T-helper 9 cell (primary cell): ENCODE results near the gene UNC13A.
"Not testable (repeated sequence)": the region's sequence is repeated elsewhere in the genome, so short reads cannot be mapped to it uniquely, and the experiment has no call there.

Source experiments
- DNase-seq: peaks from one replicate; pipeline ENCODE4 v3.0.0-alpha.2; 2020

UNC13A gene

GRCh38 chr19:17601683-17602082, 86.5 kb downstream of the UNC13A start:
- DNase-seq, result no peak

GRCh38 chr19:17599780-17600179, 88.4 kb downstream of the UNC13A start:
- DNase-seq, result no peak

DNA sequence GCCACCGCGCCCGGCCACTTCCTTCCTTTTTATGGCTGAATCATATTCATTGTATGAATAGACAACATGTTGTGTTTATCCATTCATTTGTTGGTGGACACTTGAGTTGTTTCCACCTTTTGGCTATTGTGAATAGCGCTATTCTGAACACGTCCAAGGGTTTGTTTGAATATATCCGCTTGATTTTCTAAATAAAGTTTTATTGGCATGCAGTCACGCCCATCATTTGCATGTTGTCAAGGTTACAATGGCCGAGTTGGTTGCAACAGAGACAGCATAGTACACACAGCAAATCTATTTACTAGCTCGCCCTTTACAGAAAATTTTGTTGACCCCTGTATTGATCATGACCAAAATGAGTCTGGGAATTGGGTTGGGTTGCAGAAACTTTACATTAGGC, 89.2 kb downstream of the UNC13A start:
- DNase-seq, result no peak

- DNase-seq, result not testable (repeated sequence)
Measured at GRCh38 chr19:17598063-17598462, 90.1 kb downstream of the UNC13A start.

DNA sequence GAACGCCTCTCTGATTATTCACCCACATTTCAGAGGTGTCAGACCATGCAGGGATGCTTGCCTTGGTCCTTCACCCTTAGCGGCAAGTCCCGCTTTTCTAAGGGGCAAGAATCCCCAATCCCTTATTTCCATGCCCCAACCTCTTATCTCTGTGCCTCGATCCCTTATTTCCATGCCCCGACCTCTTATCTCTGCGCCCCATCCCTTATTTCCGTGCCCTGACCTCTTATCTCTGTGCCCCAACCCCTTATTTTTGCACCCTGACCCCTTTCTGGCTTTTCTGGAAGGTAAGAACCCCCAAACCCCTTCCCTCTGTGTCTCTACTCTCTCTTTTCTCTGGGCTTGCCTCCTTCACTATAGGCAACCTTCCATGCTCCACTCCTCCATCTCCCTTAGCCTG, 93.9 kb downstream of the UNC13A start:
- not testable (repeated sequence) for DNase-seq

- no peak for DNase-seq
Measured at GRCh38 chr19:17590866-17591265, 97.3 kb downstream of the UNC13A start.

DNA sequence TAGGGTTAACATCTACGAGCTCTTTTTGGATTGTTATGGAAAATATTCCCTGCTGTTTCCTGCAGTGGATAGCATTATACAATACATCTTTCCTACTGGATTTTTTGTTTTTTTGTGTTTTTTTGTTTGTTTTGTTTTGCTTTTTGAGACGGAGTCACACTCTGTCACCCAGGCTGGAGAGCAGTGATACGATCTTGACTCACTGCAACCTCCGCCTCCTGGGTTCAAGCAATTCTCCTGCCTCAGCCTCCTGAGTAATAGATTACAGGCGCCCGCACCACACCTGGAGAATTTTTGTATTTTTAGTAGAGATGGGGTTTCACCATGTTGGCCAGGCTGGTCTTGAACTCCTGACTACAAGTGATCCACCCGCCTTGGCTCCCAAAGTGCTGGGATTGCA, 102.8 kb downstream of the UNC13A start:
- DNase-seq, result not testable (repeated sequence)

DNA sequence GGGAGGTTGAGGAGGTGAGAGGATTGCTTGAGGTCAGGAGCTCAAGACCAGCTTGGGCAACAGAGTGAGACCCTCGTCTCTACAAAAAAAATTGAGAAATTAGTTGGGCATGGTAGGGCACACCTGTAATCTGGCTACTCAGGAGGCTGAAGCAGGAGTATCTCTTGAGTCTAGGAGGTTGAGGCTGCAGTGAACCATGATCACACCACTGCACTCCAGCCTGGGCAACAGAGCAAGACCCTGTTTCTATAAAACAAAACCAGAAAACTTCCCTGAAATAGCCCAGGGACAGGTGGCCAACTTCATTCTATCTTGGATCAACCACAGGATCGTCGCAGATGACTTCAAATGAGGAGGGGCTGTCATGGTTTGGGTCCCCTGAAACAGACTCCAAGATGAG, 104.0 kb downstream of the UNC13A start:
- no peak for DNase-seq

GRCh38 chr19:17582613-17583012, 105.5 kb downstream of the UNC13A start:
- no peak for DNase-seq

GRCh38 chr19:17581211-17581874, 106.8 kb downstream of the UNC13A start:
- DNase-seq, result no peak

GRCh38 chr19:17580470-17581144, 107.5 kb downstream of the UNC13A start:
- DNase-seq, result no peak

DNA sequence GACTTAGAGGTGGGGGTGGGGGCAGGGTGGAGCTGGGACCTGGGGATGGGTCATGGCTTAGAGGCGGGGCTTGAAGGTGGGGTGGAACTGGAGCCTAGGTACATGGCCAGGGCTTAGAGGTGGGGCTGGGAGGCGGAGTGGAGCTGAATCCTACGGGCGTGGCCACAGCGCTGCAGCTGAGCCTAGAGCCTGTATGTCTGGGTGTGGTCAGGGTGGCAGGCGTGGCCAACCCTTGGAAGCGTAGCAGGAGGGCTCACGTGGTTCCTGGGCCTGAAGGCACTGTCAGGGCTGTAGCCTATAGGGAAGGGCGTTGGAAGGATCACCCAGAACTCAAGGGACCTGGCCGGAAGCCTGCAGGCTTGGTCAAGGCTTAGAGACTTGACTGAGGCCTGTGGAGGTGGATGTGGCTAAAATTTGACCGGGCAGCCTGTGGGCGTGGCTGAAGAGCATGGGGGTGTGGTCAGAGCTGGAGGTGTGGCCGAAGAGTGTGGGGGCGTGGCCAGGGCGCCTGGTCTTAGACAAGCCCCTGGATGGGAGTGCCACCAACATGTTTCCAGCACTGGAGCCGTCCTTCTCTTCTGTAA, 108.4 kb downstream of the UNC13A start:
- no peak for DNase-seq

DNA sequence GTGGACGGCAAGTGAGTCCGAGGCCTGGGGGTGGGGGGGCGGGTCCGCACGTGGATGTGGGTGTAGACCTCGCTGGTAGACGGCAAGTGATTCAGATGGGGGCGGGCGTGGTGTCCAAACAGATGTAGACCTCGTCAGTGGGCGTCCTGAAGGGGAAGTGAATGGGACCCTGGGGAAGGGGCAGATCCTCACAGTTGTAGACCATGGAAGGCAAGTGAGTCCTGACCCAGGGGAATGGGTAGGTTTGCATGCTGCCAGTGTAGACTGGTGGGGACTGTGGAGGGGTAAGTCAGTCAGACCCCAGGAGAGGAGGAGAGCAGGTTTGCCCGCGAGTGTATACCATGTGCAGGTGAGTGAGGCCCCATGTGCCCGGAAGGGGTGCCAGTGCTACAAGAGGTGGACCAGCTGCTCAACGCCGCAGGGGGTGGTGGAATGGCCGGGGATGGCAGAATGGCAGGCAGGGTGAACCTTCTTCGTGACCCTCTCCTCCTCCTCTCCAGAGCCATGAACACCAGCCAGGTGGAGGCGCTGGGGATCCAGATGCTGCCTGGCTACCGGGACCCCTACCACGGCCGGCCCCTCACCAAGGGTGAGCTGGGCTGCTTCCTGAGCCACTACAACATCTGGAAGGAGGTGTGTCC, 110.6 kb downstream of the UNC13A start:
- DNase-seq, result no peak

DNA sequence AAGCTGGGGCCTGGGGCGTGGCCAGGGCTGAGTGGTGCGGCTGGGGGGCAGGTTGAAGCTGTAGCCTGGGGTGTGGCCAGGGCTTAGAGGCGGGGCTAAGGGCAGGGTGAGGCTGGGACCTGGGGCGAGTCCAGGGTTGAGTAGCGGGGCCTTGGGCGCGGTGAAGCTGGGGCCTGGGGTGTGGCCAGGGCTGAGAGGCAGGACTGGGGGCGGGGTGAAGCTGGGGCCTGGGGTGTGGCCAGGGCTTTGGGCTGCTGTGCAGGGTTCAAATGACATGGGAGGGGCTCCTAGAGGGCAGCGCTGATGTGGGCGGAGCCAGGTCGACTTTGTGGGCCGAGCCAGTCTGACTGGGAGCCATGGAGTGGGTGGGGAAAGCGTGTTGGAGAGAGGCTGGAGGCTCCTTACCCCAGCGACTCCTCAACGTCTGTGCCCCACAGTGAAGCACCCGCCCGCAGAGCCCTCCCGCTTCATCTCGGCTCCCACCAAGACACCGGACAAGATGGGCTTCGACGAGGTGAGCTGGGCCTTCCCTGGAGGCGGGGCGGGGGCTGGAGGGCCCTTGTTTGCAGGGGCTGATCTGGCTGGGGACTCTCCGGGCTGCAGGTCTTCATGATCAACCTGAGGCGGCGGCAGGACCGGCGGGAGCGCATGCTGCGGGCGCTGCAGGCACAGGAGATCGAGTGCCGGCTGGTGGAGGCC, 111.2 kb downstream of the UNC13A start:
- no peak for DNase-seq

- DNase-seq, result no peak
Measured at GRCh38 chr19:17575871-17576757, 112.0 kb downstream of the UNC13A start.

GRCh38 chr19:17572638-17573037, 115.5 kb downstream of the UNC13A start:
- DNase-seq, result no peak

- DNase-seq, result no peak
Measured at GRCh38 chr19:17570791-17571190, 117.4 kb downstream of the UNC13A start.

- DNase-seq, result not testable (repeated sequence)
Measured at GRCh38 chr19:17570291-17570690, 117.9 kb downstream of the UNC13A start.

GRCh38 chr19:17567940-17568339, 120.2 kb downstream of the UNC13A start:
- no peak for DNase-seq

DNA sequence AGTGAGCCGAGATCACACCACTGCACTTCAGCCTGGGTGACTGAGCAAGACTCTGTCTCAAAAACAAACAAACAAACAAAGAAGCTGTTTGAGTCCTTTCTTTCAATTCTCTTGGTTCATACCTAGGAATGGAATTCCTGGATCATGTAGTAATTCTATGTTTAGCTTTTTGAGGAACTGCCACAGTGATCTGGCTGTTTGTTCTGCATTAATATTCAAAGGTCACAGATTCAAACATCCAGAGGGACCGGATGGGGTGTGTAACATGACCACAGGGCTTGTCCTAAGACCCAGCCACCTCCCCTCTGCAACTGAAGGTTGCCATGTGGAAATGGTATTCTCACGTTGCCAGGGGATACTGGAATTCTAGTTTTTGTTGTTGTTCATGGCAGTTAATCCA, 122.5 kb downstream of the UNC13A start:
- DNase-seq, result no peak

DNA sequence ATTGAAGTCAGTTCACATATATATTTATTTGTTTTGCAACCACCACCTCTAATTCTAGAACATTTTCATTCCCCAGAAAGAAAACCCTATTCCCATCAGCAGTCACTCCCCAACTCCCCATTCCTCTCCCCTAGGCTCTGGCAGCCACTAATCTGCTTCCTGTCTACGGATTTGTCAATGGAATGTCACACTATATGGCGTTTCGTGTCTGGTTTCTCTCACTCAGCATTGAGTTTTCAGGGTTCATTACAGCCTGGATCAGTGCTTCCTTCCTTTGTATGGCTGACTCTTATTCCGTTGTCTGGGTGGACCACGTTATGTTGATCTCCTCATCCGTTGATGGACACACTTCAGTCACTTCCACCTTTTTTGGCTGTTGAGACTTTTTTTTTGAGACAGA, 123.4 kb downstream of the UNC13A start:
- no peak for DNase-seq

DNA sequence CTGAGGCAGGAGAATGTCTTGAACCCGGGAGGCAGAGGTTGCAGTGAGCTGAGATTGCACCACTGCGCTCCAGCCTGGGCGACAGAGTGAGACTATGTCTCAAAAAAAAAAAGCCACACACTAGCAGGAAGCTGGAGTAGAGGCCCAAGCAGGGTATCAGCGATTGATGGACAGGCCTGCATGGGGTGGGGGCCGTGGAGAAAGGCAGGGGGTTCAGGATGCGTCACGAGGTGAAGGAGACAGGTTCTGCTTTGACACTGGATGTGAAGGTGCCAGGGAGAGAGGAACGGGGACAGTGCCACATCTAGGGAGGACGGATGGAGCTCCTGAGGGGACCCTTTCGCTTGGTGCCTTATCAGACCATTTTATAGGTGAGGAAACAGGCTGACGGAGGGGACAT, 125.6 kb downstream of the UNC13A start:
- no peak for DNase-seq
